IPS DF 19.7 (cell line): ENCODE data around the gene STX8.
"Not testable (repeated sequence)": the region's sequence is repeated elsewhere in the genome, so short reads cannot be mapped to it uniquely, and the experiment has no call there.

Experiments
- DNase-seq: peaks from one replicate; pipeline ENCODE4 v3.0.0-alpha.2; 2013; ENCODE audit warnings: low read depth, low spot score

The STX8 gene, protein sequence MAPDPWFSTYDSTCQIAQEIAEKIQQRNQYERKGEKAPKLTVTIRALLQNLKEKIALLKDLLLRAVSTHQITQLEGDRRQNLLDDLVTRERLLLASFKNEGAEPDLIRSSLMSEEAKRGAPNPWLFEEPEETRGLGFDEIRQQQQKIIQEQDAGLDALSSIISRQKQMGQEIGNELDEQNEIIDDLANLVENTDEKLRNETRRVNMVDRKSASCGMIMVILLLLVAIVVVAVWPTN

GRCh38 chr17:9575381-9576101 is at the start of gene STX8:
TSS of gene STX8 (minus strand) at chr17:9575820. CDS start at chr17:9575808, 12 bp downstream.
- peak; percentile 73 for DNase-seq

GRCh38 chr17:9622961-9623360 is 47.3 kb upstream of the STX8 start:
- no peak for DNase-seq

DNA sequence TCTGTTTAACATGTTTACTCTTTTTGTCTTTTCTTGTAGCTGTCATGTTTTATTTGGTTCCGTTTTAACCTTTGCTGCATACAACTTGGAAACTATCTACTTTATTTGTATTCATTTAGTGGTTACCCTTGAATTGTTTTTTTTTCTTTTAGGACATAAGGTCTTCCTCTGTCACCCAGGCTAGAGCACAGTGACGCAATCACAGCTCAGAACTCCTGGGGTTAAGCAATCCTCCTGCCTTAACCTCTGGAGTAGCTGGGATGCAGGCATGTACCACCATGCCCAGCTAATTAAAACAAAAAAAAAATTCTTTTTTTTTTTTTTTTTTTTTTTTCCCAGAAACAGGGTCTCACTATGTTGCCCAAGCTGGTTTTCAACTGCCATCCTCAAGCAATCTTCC is 39.9 kb upstream of the STX8 start:
- DNase-seq, result no peak

- no peak for DNase-seq
Observed at GRCh38 chr17:9612006-9612405, 36.4 kb upstream of the STX8 start.

DNA sequence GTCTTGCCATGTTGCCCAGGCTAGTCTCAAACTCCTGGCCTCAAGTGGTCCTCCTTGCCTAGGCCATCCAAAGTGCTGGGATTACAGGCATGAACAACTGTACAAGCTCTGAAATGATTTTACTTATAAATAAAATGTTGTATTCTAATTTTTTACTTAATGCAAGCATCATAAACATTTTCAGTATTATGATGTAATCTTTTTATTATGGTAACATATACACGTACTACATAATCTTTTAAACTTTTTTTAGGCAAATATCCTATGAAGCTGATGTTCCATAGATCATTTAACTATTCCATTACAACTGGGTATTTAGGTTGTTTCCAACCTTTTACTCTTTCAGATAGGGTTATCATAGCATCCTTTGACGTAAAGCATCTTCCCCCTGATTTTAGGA is 35.9 kb upstream of the STX8 start:
- no peak for DNase-seq

GRCh38 chr17:9607058-9607457 is 31.4 kb upstream of the STX8 start:
- not testable (repeated sequence) for DNase-seq

DNA sequence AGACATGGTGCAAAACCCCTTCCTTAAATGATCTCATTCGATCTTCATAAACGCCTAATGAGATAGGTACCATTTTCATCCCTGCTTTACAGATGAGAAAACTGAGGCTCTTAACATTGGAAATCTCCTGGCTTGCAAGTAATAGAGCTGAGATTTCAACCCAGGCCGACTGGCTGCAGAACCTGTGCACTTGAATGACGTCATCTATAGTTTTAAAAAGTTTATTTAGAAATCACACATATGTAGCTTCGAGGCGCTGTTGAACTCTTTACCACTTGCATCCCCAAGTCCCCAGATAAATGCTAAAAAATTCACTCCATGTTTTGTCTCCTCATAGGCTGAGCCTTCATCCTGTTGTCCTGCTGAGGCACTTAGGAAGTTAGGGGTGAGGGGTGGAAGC is 30.8 kb upstream of the STX8 start:
- no peak for DNase-seq

DNA sequence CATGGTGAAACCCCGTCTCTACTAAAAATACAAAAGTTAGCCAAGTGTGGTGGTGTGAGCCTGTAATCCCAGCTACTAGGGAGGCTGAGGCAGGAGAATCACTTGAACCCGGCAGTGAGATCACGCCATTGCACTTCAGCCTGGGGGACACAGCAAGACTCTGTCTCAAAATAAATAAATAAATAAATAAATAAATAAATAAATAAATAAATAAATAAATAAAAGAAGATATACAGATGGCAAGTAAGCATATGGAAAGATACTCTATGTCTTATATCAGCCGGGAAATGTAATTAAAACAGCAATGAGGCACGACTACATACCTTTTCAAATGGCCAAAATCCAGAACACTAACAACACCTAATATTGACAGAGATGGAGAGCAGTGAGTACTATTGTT is 29.0 kb upstream of the STX8 start:
- not testable (repeated sequence) for DNase-seq

GRCh38 chr17:9598661-9599060 is 23.0 kb upstream of the STX8 start:
- DNase-seq, result no peak

GRCh38 chr17:9597638-9598037 is 22.0 kb upstream of the STX8 start:
- DNase-seq, result not testable (repeated sequence)

DNA sequence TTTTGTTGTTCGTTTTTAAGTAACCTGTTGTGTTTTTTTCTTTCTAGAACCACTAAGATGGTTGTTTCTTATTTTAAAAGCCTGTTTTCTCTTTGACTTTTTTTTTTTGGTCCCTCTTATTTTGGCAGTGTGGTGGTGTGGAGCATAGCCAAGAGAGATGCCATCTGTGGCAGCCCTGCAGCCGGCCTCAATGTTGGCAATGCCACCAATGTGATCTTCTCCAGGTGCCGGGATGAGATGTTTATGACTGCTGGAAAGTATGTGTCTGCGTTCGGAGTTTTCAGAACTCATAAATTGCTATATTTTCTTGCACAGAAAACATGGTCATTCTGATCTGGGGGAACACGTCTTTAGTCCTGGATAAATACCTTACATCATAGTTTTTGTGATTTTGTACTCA is 18.4 kb upstream of the STX8 start:
- DNase-seq, result no peak

DNA sequence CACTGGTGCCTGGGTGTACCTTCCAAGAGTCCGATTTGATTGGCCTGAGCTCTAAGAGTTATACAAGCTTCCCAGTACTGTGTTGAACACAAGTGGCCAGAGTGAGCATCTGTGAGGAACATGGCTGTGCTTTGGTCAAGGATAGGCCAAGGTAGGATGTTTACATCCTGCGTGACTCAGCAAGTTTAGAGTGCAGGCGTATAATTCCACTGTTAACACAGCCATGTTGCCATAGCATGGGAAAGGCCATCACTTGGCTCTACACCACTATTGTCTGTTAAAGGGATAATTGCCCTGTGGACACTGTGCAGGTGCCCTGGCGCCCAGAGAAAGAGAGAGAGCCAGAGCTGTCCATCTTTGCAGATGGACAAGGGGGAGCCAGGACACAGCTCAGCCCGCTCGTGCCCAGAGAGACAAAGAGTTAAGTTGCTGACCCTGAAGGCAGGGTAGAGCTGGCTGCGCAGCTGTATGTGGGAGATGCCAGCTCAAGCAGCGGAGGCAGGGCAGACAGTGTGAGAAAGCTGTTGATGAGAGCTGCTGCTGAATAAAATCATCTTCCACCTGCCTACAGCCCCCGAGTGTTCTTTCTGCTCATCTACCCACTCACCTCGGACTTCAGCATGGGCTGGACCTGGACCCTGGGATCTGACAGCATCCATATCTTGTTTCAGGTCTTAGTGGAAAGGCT is 12.5 kb upstream of the STX8 start:
- DNase-seq, result no peak

GRCh38 chr17:9577373-9577709 is 1.7 kb upstream of the STX8 start:
- DNase-seq, result no peak

GRCh38 chr17:9576521-9577372 is 1.1 kb upstream of the STX8 start, which contains the start of gene CFAP52:
TSS of gene CFAP52 (plus strand) at chr17:9576642. CDS start at chr17:9576696, 54 bp downstream.
- peak; percentile 64 for DNase-seq

GRCh38 chr17:9571201-9571600 is 4.4 kb downstream of the STX8 start:
- no peak for DNase-seq

GRCh38 chr17:9568957-9569588 is 6.5 kb downstream of the STX8 start:
- no peak for DNase-seq

- no peak for DNase-seq
Observed at GRCh38 chr17:9568004-9568403, 7.6 kb downstream of the STX8 start.

DNA sequence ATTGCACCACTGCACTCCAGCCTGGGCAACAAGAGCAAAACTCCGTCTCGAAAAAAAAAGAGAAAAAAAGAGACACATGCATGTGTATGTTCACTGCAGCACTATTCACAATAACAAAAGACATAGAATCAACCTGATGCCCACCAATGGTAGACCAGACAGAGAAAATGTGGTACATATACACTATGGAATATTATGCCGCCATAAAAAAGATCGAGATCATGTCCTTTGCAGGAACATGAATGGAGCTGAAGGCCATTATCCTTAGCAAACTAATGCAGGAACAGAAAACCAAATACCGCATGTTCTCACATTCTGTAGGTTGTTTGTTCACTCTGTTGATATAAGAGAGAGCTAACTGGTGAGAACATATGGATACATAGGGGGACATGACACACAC is 8.9 kb downstream of the STX8 start:
- not testable (repeated sequence) for DNase-seq

GRCh38 chr17:9566067-9566466 is 9.6 kb downstream of the STX8 start:
- no peak for DNase-seq

DNA sequence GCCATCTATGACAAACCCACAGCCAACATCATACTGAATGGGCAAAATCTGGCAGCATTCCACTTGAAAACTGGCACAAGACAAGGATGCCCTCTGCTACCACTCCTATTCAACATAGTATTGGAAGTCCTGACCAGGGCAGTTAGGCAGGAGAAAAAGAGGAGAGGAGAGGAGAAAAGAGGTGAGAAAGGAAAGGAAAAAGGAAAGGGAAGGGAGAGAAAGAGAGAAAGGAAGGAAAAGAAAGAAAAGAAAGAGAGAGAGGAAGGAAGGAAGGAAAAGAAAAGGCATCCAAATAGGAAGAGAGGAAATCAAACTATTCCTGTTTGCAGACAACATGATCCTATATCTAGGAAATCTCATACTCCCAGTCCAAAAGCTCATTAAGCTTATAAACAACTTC is 11.5 kb downstream of the STX8 start:
- DNase-seq, result no peak

GRCh38 chr17:9557857-9558256 is 17.8 kb downstream of the STX8 start:
- no peak for DNase-seq
